ENCODE data around the gene MIS12.

The MIS12 gene

DNA sequence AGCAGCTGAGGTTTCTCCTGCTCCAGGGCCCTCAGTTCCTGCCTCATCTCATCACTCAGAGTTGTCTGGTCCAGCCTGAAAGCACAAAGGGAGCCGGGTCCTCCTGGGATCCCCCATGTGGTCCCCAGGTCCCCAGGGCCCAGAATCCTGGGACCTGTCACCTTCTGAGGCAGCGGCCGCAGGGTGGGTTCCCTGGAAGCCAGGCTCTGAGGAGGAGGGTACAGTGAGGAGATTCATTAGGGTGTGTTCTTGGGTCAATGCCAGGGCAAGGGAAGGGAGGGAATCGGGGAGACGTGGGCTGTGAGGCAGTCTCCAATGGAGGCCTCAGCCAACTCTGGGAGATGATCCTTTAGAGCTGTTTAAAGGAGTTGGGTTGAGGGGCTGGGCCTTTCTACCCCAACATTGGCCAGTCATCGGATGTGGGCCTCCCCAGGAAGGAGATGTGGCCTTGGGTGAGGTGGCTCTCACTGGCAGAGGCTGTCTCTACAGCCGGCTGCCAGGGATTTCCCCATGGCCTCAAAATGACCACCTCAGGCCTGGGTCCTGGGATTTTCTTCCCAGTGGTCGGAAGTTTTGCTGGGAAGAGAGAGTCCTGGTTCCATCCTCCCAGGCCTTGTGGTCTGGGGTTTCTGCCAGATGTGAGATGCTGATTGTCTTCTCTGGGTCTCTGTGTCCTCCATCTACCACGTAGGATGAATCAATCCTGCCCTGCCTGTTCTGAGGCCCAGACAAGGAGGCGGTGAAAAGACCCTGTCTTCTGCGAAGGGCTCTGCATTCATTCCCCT is 50.7 kb downstream of the MIS12 start:
- DNase-seq = no peak

DNA sequence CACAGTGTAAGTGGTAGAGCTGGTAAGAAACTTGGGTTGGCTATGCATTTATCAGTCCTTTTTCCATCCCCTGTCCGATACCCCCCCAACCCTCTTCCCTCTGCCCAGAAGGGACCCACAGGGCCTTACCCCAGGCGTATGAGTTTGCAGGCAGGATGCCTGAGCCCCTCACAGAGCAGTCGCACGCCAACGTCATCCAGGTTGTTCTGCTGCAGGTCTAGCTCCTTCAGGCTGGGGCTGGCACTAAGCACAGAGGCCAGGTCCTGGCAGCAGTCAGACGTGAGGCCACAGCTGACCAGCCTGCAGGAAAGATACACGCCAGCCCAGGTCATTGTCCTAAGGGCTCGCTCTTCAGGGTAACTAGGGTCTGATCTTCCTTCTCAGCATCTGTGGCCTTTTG is 52.9 kb downstream of the MIS12 start:
- DNase-seq = no peak

DNA sequence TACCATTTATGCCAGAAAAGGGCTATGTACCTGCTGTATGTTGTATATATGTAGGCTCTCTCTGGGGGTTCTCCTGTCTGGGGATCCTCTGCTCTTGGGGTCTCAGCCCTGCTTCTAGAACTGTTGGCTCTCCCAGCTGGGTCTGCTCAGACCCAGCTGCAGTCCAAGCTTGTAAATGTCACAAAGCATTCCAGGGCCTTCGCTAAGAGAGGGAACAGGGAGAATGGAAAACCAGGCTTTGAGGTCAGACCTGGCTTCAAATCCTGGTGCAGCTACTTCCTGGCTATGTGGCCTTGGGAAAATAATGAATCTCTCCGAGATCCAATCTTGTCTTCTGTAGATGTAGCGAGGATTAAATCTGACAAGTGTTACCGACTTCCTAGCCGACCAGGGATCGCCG is 54.0 kb downstream of the MIS12 start:
- DNase-seq = no peak
